Esophagus muscularis mucosa (tissue), 3 donors: ENCODE results near the gene TMEM259.

Experiments
- POLR2AphosphoS5 ChIP-seq, 2 donors: sonication (generic); formaldehyde crosslinking; IDR thresholded peaks; one replicate each; pipeline ENCODE4 v1.6.1; 2017; ENCODE audit warnings: antibody characterized with exemption in 2 of 2
- TF ChIP-seq, protein P1 (sequence below), 3 experiments: fragments of 200-600 bp in 2 of 3; fragments of 450-650 bp in 1 of 3; sonication (generic) in 2 of 3; IDR thresholded peaks; one replicate each; pipeline ENCODE4 v1.5.1; 2017 to 2019; ENCODE audit warnings: antibody characterized with exemption in 3 of 3, mild to moderate bottlenecking in 2 of 3, moderate library complexity in 1 of 3

DNA sequence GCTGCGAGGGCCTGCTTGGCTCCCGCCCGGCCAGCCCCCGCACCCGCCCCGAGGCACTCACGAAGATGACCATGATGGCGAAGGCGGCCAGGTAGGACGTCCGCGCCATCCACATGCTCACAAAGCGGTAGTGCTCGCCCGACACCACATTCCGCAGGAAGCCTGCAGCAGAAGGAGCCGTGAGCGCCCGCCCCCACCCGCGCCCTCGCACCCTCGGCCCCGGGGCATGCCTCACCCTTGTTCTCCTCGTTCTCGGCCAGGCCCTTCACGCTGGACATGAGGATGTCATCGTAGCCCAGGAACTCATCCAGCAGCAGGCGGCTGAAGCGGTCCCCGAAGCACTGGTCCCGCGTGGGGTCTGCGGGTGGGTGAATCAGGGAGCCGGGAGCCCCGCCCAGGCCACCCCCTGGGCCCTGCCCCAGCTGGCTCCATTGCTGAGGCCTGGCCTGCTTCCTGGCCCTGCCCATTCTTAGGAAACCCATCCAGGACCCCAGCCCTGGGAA, 9.0 kb downstream of the TMEM259 start:
- TF ChIP-seq POLR2AphosphoS5 (IDR thresholded peaks at IDR 0.05) = no peak
- TF ChIP-seq, protein P1, sequence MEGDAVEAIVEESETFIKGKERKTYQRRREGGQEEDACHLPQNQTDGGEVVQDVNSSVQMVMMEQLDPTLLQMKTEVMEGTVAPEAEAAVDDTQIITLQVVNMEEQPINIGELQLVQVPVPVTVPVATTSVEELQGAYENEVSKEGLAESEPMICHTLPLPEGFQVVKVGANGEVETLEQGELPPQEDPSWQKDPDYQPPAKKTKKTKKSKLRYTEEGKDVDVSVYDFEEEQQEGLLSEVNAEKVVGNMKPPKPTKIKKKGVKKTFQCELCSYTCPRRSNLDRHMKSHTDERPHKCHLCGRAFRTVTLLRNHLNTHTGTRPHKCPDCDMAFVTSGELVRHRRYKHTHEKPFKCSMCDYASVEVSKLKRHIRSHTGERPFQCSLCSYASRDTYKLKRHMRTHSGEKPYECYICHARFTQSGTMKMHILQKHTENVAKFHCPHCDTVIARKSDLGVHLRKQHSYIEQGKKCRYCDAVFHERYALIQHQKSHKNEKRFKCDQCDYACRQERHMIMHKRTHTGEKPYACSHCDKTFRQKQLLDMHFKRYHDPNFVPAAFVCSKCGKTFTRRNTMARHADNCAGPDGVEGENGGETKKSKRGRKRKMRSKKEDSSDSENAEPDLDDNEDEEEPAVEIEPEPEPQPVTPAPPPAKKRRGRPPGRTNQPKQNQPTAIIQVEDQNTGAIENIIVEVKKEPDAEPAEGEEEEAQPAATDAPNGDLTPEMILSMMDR (IDR thresholded peaks at IDR 0.05) = no peak
